ENCODE results near the gene FBH1.

DNA sequence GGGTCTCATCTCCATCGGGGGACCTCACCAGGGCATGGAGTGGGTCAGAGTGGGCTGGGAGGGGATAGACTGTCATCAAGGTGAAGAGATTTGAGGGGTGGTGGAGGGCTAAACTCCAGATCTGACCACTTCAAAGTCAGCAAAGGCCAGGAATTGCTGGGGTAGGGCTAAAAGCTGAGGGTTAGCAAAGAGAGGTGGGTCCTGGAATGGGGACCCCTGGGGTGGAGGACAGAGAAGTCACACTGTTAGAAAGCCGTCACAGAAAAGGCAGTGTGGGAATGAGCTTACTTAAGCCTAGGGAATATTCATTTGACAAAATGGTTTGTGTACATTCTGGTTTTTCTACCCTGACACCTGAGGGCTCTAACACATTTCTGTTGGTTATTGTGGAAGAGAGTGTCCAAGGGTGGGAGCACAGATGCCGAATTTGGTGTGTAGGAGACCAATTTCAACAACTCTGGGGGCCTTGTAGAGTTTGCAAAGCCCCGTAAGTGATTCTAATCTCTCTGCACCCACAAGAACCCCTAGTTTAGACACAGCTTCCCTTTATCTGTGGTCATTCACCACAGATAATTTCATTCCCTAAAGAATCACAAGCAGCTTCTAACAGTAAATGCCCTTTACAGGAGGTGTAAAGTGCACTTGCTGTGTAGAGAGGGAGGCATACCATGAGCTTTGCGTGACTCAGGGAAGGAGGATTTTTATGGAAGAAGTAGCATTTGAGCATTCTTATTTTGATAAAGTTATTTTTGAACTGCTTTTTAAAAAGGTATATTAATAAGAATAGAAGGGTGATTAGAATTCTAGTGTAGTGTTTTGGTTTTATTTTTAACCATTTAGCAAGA is 6.4 kb downstream of the FBH1 start:
- TF ChIP-seq, protein P1, sequence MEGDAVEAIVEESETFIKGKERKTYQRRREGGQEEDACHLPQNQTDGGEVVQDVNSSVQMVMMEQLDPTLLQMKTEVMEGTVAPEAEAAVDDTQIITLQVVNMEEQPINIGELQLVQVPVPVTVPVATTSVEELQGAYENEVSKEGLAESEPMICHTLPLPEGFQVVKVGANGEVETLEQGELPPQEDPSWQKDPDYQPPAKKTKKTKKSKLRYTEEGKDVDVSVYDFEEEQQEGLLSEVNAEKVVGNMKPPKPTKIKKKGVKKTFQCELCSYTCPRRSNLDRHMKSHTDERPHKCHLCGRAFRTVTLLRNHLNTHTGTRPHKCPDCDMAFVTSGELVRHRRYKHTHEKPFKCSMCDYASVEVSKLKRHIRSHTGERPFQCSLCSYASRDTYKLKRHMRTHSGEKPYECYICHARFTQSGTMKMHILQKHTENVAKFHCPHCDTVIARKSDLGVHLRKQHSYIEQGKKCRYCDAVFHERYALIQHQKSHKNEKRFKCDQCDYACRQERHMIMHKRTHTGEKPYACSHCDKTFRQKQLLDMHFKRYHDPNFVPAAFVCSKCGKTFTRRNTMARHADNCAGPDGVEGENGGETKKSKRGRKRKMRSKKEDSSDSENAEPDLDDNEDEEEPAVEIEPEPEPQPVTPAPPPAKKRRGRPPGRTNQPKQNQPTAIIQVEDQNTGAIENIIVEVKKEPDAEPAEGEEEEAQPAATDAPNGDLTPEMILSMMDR (IDR thresholded peaks at IDR 0.05; ENCODE audit: low read depth, low read length) = no peak
- TF ChIP-seq, protein P2, sequence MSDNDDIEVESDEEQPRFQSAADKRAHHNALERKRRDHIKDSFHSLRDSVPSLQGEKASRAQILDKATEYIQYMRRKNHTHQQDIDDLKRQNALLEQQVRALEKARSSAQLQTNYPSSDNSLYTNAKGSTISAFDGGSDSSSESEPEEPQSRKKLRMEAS (IDR thresholded peaks at IDR 0.05; ENCODE audit: low read depth, low read length) = no peak

Data from NB4 (cell line).